H1 (cell line): ENCODE data around the gene DGAT2. TPM values are rescaled to one million over a fixed set of nuclear protein-coding genes. Genes with fewer than 3 reads are reported as not detected.

ENCODE experiments used
- CTCF ChIA-PET: fragments of 300-600 bp; sonication (Branson Sonifier 250); formaldehyde crosslinking; loops from one replicate; lab custom pipeline; 2021; ENCODE audit not compliant: partially characterized antibody; lab: Charles Lee
- POLR2A ChIA-PET: fragments of 300-600 bp; sonication (Branson Sonifier 250); formaldehyde crosslinking; loops from one replicate; lab custom pipeline; 2021; ENCODE audit warnings: inconsistent platforms; ENCODE audit not compliant: partially characterized antibody; lab: Charles Lee
- DNase-seq, 2 experiments: peaks; one replicate each; pipeline versions ENCODE4 v3.0.0 to v3.0.0-alpha.2; 2010 to 2022; ENCODE audit warnings: low spot score in 2 of 2, low read depth in 1 of 2, mixed read lengths in 1 of 2
- FAIRE-seq: peaks from 2 replicates; lab custom pipeline; 2011; peaks lifted over from hg19 to GRCh38; lab: Jason Lieb, UNC
- H2AFZ ChIP-seq: 2 replicates; pipeline ENCODE4 v1.8.1; 2012; ENCODE audit warnings: low read length, inconsistent platforms
- H2AK5ac ChIP-seq: 2 replicates; pipeline ENCODE4 v1.6.1; 2013; ENCODE audit warnings: low read depth, low read length
- H2BK120ac ChIP-seq: replicated peaks from 2 replicates; pipeline ENCODE3; 2013; ENCODE audit warnings: low read depth, low read length, inconsistent platforms
- H2BK12ac ChIP-seq: 2 replicates; pipeline ENCODE4 v1.6.1; 2013; ENCODE audit warnings: low read depth, low read length
- H2BK15ac ChIP-seq: 2 replicates; pipeline ENCODE4 v1.6.1; 2013; ENCODE audit warnings: low read length
- H2BK20ac ChIP-seq: 2 replicates; pipeline ENCODE4 v1.6.1; 2013; ENCODE audit warnings: low read length
- H2BK5ac ChIP-seq: 2 replicates; pipeline ENCODE4 v1.6.1; 2013; ENCODE audit warnings: low read depth, low read length
- H3K14ac ChIP-seq: 2 replicates; pipeline ENCODE4 v1.6.1; 2013; ENCODE audit warnings: inconsistent platforms; ENCODE audit not compliant: insufficient read length
- H3K18ac ChIP-seq: 2 replicates; pipeline ENCODE4 v1.6.1; 2013; ENCODE audit warnings: low read length; ENCODE audit errors: extremely low read depth
- H3K23ac ChIP-seq: 2 replicates; pipeline ENCODE4 v1.6.1; 2013; ENCODE audit warnings: inconsistent platforms; ENCODE audit not compliant: insufficient read length
- H3K23me2 ChIP-seq: 2 replicates; pipeline ENCODE4 v1.6.1; 2013; ENCODE audit warnings: low read depth, low read length
- H3K27ac ChIP-seq: 2 replicates; pipeline ENCODE4 v1.6.1; 2011; ENCODE audit warnings: low read depth, low read length, inconsistent platforms
- H3K27me3 ChIP-seq, 4 experiments: replicated peaks in 1 of 4; 1 replicate in 1 of 4; 2 replicates in 3 of 4; pipeline versions ENCODE4 v1.6.1 to v1.8.1; 2011 to 2013; ENCODE audit warnings: low read length in 3 of 4, mild to moderate bottlenecking in 3 of 4, inconsistent platforms in 2 of 4, mixed read lengths in 2 of 4, moderate library complexity in 1 of 4; ENCODE audit not compliant: control insufficient read depth in 3 of 4, insufficient read depth in 3 of 4; ENCODE audit errors: extremely low read depth in 1 of 4
- H3K36me3 ChIP-seq, 4 experiments: 2 replicates each; pipeline versions ENCODE4 v1.6.1 to v1.8.1; 2011 to 2013; ENCODE audit warnings: mild to moderate bottlenecking in 4 of 4, low read length in 3 of 4, moderate library complexity in 2 of 4, control low read depth in 1 of 4, inconsistent platforms in 1 of 4; ENCODE audit not compliant: insufficient read depth in 4 of 4, control insufficient read depth in 2 of 4
- H3K4ac ChIP-seq: replicated peaks from 2 replicates; pipeline ENCODE3; 2013; ENCODE audit warnings: low read length, low read depth, mixed read lengths, inconsistent platforms; ENCODE audit not compliant: insufficient read length
- H3K4me1 ChIP-seq, 4 experiments: replicated peaks in 1 of 4; 1 replicate in 1 of 4; 2 replicates in 3 of 4; pipeline versions ENCODE4 v1.6.1 to v1.8.1; 2011 to 2013; ENCODE audit warnings: low read length in 3 of 4, inconsistent platforms in 2 of 4, mixed read lengths in 1 of 4; ENCODE audit not compliant: insufficient read depth in 4 of 4, control insufficient read depth in 3 of 4
- H3K4me2 ChIP-seq, 2 experiments: 2 replicates each; pipeline versions ENCODE4 v1.6.1 to v1.8.1; 2011 to 2013; ENCODE audit warnings: low read depth in 2 of 2, low read length in 2 of 2, control low read depth in 1 of 2, inconsistent platforms in 1 of 2, mild to moderate bottlenecking in 1 of 2; ENCODE audit not compliant: insufficient read depth in 1 of 2
- H3K4me3 ChIP-seq, 4 experiments: fragments of 200-600, 300-600 bp in 1 of 4; sonication (generic), shearing (Covaris generic), sonication (Bioruptor Twin) in 1 of 4; 2 replicates each; pipeline versions ENCODE4 v1.5.1 to v1.8.1; 2011 to 2016; ENCODE audit warnings: low read length in 4 of 4, low read depth in 3 of 4, control low read depth in 2 of 4, inconsistent platforms in 2 of 4, mild to moderate bottlenecking in 2 of 4, mixed read lengths in 1 of 4, moderate library complexity in 1 of 4; ENCODE audit not compliant: insufficient read depth in 2 of 4; ENCODE audit errors: extremely low read depth in 1 of 4
- H3K56ac ChIP-seq: replicated peaks from 2 replicates; pipeline ENCODE3; 2013; ENCODE audit warnings: low read depth, mild to moderate bottlenecking, mixed read lengths, low read length, inconsistent platforms; ENCODE audit not compliant: insufficient read length
- H3K79me1 ChIP-seq: 2 replicates; pipeline ENCODE4 v1.6.1; 2013; ENCODE audit warnings: low read depth, low read length, control low read depth
- H3K79me2 ChIP-seq, 2 experiments: 2 replicates each; pipeline versions ENCODE4 v1.6.1 to v1.8.1; 2012 to 2013; ENCODE audit warnings: low read length in 2 of 2, mild to moderate bottlenecking in 2 of 2, inconsistent platforms in 1 of 2; ENCODE audit not compliant: insufficient read depth in 2 of 2, control insufficient read depth in 1 of 2
- H3K9ac ChIP-seq, 4 experiments: replicated peaks in 1 of 4; 1 replicate in 1 of 4; 2 replicates in 3 of 4; pipeline versions ENCODE4 v1.6.1 to v1.8.1; 2011 to 2013; ENCODE audit warnings: low read depth in 3 of 4, low read length in 3 of 4, control low read depth in 2 of 4, mild to moderate bottlenecking in 2 of 4, moderate library complexity in 2 of 4, inconsistent platforms in 1 of 4; ENCODE audit errors: extremely low read depth in 1 of 4
- H3K9me3 ChIP-seq, 2 experiments: 2 replicates each; pipeline versions ENCODE4 v1.6.1 to v1.8.1; 2012 to 2013; ENCODE audit warnings: mild to moderate bottlenecking in 2 of 2, moderate library complexity in 2 of 2, control low read depth in 1 of 2, inconsistent platforms in 1 of 2, low read depth in 1 of 2, low read length in 1 of 2, mixed read lengths in 1 of 2; ENCODE audit not compliant: insufficient read depth in 2 of 2
- H4K20me1 ChIP-seq, 2 experiments: replicated peaks in 1 of 2; 2 replicates each; pipeline versions ENCODE3 to v1.8.1; 2011 to 2013; ENCODE audit warnings: inconsistent platforms in 2 of 2, low read length in 2 of 2, mild to moderate bottlenecking in 1 of 2; ENCODE audit not compliant: insufficient read depth in 2 of 2, control insufficient read depth in 1 of 2
- H4K5ac ChIP-seq: 2 replicates; pipeline ENCODE4 v1.6.1; 2013; ENCODE audit warnings: low read length, low read depth, mixed read lengths, inconsistent platforms; ENCODE audit not compliant: insufficient read length
- H4K8ac ChIP-seq: 2 replicates; pipeline ENCODE4 v1.8.0; 2013; ENCODE audit warnings: mild to moderate bottlenecking, moderate library complexity, low read length, inconsistent platforms; ENCODE audit not compliant: insufficient read depth; ENCODE audit errors: extremely low read depth
- H4K91ac ChIP-seq: replicated peaks from 2 replicates; pipeline ENCODE3; 2013; ENCODE audit warnings: low read length, mixed read lengths, inconsistent platforms; ENCODE audit not compliant: insufficient read length
- CBX5 ChIP-seq: fragments of 300-800, 300-1000 bp; sonication (generic); IDR thresholded peaks from 2 replicates; pipeline ENCODE4 v1.7.1; 2016; ENCODE audit warnings: antibody characterized with exemption, low read length, low read depth
- FOSL1 ChIP-seq: IDR thresholded peaks from 2 replicates; pipeline ENCODE4 v1.6.1; 2011; ENCODE audit warnings: mild to moderate bottlenecking, low read depth, low read length, moderate library complexity; ENCODE audit not compliant: insufficient read depth
- KDM1A ChIP-seq: fragments of 200-600, 300-600 bp; sonication (generic); IDR thresholded peaks from 2 replicates; pipeline ENCODE4 v1.7.1; 2016; ENCODE audit warnings: mild to moderate bottlenecking, low read length, borderline replicate concordance
- KDM4A ChIP-seq: IDR thresholded peaks from one replicate; pipeline ENCODE4 v1.7.1; 2012; ENCODE audit warnings: low read depth, mild to moderate bottlenecking, moderate library complexity, low read length, inconsistent platforms; ENCODE audit not compliant: severe bottlenecking
- MAFK ChIP-seq: IDR thresholded peaks from 2 replicates; pipeline ENCODE4 v1.6.1; 2012; ENCODE audit warnings: low read depth, mild to moderate bottlenecking, improper control_type of control experiment, low read length
- NRF1 ChIP-seq: IDR thresholded peaks from 2 replicates; pipeline ENCODE4 v1.6.1; 2011; ENCODE audit warnings: mild to moderate bottlenecking, low read depth, low read length, improper control_type of control experiment
- PHF8 ChIP-seq: fragments of 200-600 bp; sonication (generic); conservative IDR thresholded peaks from 2 replicates; pipeline ENCODE4 v1.7.1; 2012; ENCODE audit warnings: low read depth, mild to moderate bottlenecking, inconsistent platforms, low read length, moderate library complexity
- RAD21 ChIP-seq, 2 experiments: IDR thresholded peaks in 1 of 2; conservative IDR thresholded peaks in 1 of 2; 2 replicates each; pipeline ENCODE4 v1.6.1; 2011; ENCODE audit warnings: low read depth in 2 of 2, low read length in 2 of 2, improper control_type of control experiment in 1 of 2, inconsistent platforms in 1 of 2, mild to moderate bottlenecking in 1 of 2, moderate library complexity in 1 of 2
- RFX5 ChIP-seq: IDR thresholded peaks from 2 replicates; pipeline ENCODE4 v1.6.1; 2011; ENCODE audit warnings: low read depth, low read length, improper control_type of control experiment, borderline replicate concordance
- RXRA ChIP-seq: IDR thresholded peaks from 2 replicates; pipeline ENCODE4 v1.6.1; 2011; ENCODE audit warnings: low read depth, mild to moderate bottlenecking, low read length, moderate library complexity; ENCODE audit not compliant: insufficient read depth
- SRF ChIP-seq: IDR thresholded peaks from 2 replicates; pipeline ENCODE4 v1.6.1; 2011; ENCODE audit warnings: mild to moderate bottlenecking, low read depth, low read length, moderate library complexity
- TAF1 ChIP-seq: IDR thresholded peaks from 2 replicates; pipeline ENCODE4 v1.6.1; 2011; ENCODE audit warnings: mild to moderate bottlenecking, low read depth, low read length
- WGBS, 2 experiments: shearing (Covaris generic) in 1 of 2; methylation state at CpG; one replicate each; pipeline versions ENCODE4 v1.1.6 to v1.1.7; 2013 to 2015; ENCODE audit warnings: low lambda C conversion rate in 2 of 2, mixed read lengths in 2 of 2, inconsistent platforms in 1 of 2, low coverage in 1 of 2, missing lambda C conversion rate in 1 of 2; ENCODE audit not compliant: insufficient replicate concordance in 2 of 2, insufficient coverage in 1 of 2, insufficient read length in 1 of 2; ENCODE audit errors: extremely low coverage in 1 of 2, missing lambda C conversion rate in 1 of 2; 5-methylcytosine and 5-hydroxymethylcytosine counted together
- polyA plus RNA-seq, 7 experiments: library from polyadenylated mRNA; depleted of rRNA in 3 of 7; stranded (reverse) in 5 of 7; unstranded in 2 of 7; fragments of >200 nt in 5 of 7; fragments of 200-250 nt in 2 of 7; gene quantifications; 1 replicate in 5 of 7; 2 replicates in 1 of 7; 4 replicates in 1 of 7; pipeline versions ENCODE4 v1.2.1 to v1.2.3, GENCODE V29; 2011 to 2013; ENCODE audit warnings: missing spikeins in 2 of 7, mixed read lengths in 2 of 7
- total RNA-seq: library from RNA; stranded (reverse); fragmentation: NEBNext Ultra II Directional; extraction: Animal tissue kit (Norgen Biotek cat#: 25700); gene quantifications from 2 replicates; pipeline ENCODE4 v1.2.1, GENCODE V29; 2021
- TF ChIP-seq, protein P1 (sequence below): IDR thresholded peaks from 2 replicates; pipeline ENCODE4 v1.6.1; 2012; ENCODE audit warnings: inconsistent platforms

Gene DGAT2
- total and polyA plus RNA-seq, 2 of the 8 experiments (the other 6 are each of a cell fraction or from before 2014, with no cell fraction given): 3.2 to 5.9 TPM

DNA sequence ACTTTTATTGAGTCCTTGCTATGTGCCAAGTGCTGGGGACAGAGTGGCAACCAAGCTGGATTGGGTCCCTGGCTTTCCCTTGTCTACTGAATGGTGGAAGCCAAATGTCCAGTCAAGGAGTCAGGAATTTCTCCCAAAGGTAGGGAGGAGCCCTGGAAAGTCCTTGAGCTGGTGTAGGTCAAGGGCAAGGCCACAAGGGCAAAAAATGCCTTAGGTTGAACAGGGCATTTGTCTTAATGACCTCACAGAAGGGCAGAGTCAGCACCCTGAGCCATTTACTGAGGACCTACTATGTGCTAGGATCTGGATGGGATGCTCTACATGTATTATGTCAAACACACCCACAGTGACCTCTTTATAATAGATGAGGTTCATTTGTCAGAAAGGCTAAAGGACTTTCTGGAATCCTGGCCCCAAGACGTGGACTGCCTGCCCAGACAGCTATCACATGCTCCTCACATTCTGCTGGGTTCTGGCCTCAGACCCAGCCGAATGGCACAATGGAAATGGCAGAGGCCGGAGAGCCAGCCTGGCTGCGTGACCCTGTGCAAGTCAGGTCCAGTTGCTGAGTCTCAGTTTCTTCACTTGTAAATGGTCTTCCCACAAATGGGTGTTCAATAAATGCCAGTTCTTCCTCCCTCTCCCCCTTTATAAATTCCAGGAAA is 33.3 kb upstream of the DGAT2 start:
- no peaks in the 10 kb centered on the region for H3K36me3 ChIP-seq
- no peak overlapping the region for H2AFZ ChIP-seq
- no peaks in the 10 kb centered on the region for H3K79me1 ChIP-seq
- no peaks in the 10 kb centered on the region for H3K9me3 ChIP-seq
- no peak overlapping the region for H2BK15ac ChIP-seq
- no peak overlapping the region for H3K4me2 ChIP-seq
- H3K14ac ChIP-seq: no peak overlapping the region
- H4K20me1 ChIP-seq: no peaks in the 10 kb centered on the region
- no peak overlapping the region for H3K27ac ChIP-seq
- no peak overlapping the region for H3K56ac ChIP-seq
- no peak overlapping the region for H3K23ac ChIP-seq
- H3K4ac ChIP-seq: no peak overlapping the region
- H3K9ac ChIP-seq: no peak overlapping the region
- DNase-seq (no peak), FAIRE-seq (no peak)
- no peak overlapping the region for H2AK5ac ChIP-seq
- ChIA-PET POLR2A (interaction anchor here (1.2 kb wide), 1 partner anchor 34 kb away, joined by 3 read pairs; the partner anchor contains the start of gene DGAT2), CTCF (interaction anchor here (1.0 to 2.6 kb wide), 3 partner anchors 10 to 23 kb away, joined by 3 to 11 read pairs (median 6); no protein-coding TSS in a partner anchor)
- no peak overlapping the region for H4K91ac ChIP-seq
- no peak overlapping the region for H2BK120ac ChIP-seq
- H4K8ac ChIP-seq: no peak overlapping the region
- no peak overlapping the region for H3K4me3 ChIP-seq
- no peaks in the 10 kb centered on the region; a peak in 1 of 7 replicates for H3K27me3 ChIP-seq
- H3K18ac ChIP-seq: no peak overlapping the region
- WGBS, 2 experiments: 95% methylated on average over 4 of the region's 4 CpGs; no CpG with 5 or more reads in 1 of the 2 experiments
- H3K23me2 ChIP-seq: no peaks in the 10 kb centered on the region
- no peaks in the 10 kb centered on the region for H3K4me1 ChIP-seq
- H2BK5ac ChIP-seq: no peak overlapping the region
- H2BK12ac ChIP-seq: no peak overlapping the region
- H4K5ac ChIP-seq: no peak overlapping the region
- no peaks in the 10 kb centered on the region for H3K79me2 ChIP-seq
- no peak overlapping the region for H2BK20ac ChIP-seq
- TF ChIP-seq CBX5 (no peak), KDM4A (no peak), MAFK (no peak), NRF1 (no peak), RXRA (no peak), RAD21 (IDR thresholded peaks at IDR 0.05 in 1 of 2, conservative IDR thresholded peaks at IDR 0.05 in 1 of 2; ENCODE audit: low read depth in 2 of 2, low read length in 2 of 2) (no peak), FOSL1 (no peak), RFX5 (no peak), TAF1 (no peak), KDM1A (no peak), PHF8 (no peak), SRF (no peak)
- TF ChIP-seq, protein P1, sequence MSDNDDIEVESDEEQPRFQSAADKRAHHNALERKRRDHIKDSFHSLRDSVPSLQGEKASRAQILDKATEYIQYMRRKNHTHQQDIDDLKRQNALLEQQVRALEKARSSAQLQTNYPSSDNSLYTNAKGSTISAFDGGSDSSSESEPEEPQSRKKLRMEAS: no peak
